HFF-Myc (cell line): ENCODE data around the gene FNDC3B.
A peak's percentile ranks its signal among the peaks of the same experiment; 100 is the strongest.
"Not testable (repeated sequence)": the region's sequence is repeated elsewhere in the genome, so short reads cannot be mapped to it uniquely, and the experiment has no call there.

ENCODE experiments used
- DNase-seq: peaks from one replicate; pipeline ENCODE4 v3.0.0-alpha.2; 2011; ENCODE audit warnings: low read depth; ENCODE audit errors: extremely low read depth
- H3K4me3 ChIP-seq: replicated peaks from 2 replicates; pipeline ENCODE4 v1.5.1; 2011; ENCODE audit warnings: low read depth, mild to moderate bottlenecking, control low read depth, low read length
- CTCF ChIP-seq: IDR thresholded peaks from 2 replicates; pipeline ENCODE4 v1.5.1; 2012; ENCODE audit warnings: mild to moderate bottlenecking, low read depth, low read length, control low read depth; ENCODE audit errors: missing control alignments

Gene FNDC3B

GRCh38 chr3:172039436-172040077, at the start of gene FNDC3B:
TSS of gene FNDC3B (plus strand) at chr3:172039578. CDS start at chr3:172112480, 72,902 bp downstream.
- DNase-seq = peak; percentile 83
- TF ChIP-seq CTCF = no peak
- peak within 1 kb of the TSS; percentile 89 for H3K4me3 ChIP-seq

GRCh38 chr3:171990239-171990638, 49.1 kb upstream of the FNDC3B start:
- DNase-seq, H3K4me3 ChIP-seq: not testable (repeated sequence)

- TF ChIP-seq CTCF = no peak
- no peak overlapping the region for H3K4me3 ChIP-seq
- no peak for DNase-seq
Measured at GRCh38 chr3:171991166-171991565, 48.2 kb upstream of the FNDC3B start.

GRCh38 chr3:171994646-171995428, 44.5 kb upstream of the FNDC3B start:
- no peak for TF ChIP-seq CTCF
- DNase-seq = peak; percentile 99
- H3K4me3 ChIP-seq = no peak overlapping the region

GRCh38 chr3:171995486-171995885, 43.9 kb upstream of the FNDC3B start:
- no peak for DNase-seq
- no peak overlapping the region for H3K4me3 ChIP-seq
- no peak for TF ChIP-seq CTCF

GRCh38 chr3:171996178-171996817, 43.1 kb upstream of the FNDC3B start:
- no peak for DNase-seq
- no peak for TF ChIP-seq CTCF
- H3K4me3 ChIP-seq = no peak overlapping the region

GRCh38 chr3:171998731-171999130, 40.6 kb upstream of the FNDC3B start:
- not testable (repeated sequence) for H3K4me3 ChIP-seq, DNase-seq

- H3K4me3 ChIP-seq, DNase-seq: not testable (repeated sequence)
Measured at GRCh38 chr3:172001616-172002015, 37.8 kb upstream of the FNDC3B start.
